ENCODE measurements around the gene PLEKHG5. TPM values are rescaled to one million over a fixed set of nuclear protein-coding genes. Genes with fewer than 3 reads are reported as not detected.

The PLEKHG5 gene
- polyA plus RNA-seq, 3 donors, result 0.03 TPM; not detected in 2

DNA sequence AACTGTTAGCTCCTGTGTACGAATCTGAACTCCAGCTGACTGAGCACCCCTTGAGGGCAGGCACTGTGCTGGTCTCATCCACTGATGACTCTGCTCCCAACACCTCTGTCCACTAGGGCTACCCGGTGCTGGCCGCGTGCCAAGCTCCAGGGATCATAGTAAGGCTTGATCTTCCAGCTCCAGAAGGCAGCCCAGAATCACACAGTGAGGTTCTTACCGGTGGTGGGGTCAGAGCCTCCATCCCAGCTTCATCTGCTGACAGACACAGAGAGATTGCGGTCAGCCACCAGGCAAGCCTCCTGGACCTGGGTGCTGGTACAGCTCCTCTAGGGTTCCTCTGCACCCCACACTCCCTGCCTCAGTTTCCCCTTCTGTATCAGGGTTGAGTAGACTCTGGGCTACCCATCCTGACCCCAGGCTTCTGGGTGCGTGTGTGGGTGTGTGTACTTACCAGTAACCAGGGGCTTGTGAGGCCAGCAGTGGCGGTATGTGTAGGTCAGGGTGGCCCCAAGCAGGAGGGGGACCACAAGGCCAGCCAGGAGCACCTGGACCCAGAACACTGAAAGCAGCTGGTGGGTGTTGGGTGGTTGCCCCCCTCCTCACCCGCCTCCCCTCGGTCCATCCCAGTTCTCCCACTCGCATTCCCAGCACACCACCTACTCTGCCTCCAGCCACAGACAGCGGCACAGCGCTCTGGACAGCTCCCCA lies 28.9 kb downstream of the PLEKHG5 start:
- Histone ChIP-seq H2AFZ (ENCODE audit: insufficient read depth, low read depth, low read length, poor library complexity, severe bottlenecking) (no peak overlapping the region), H3K4me1 (ENCODE audit: control insufficient read depth in 1 of 2, insufficient read depth in 2 of 2, low read length in 2 of 2) (no peaks in the 10 kb centered on the region), H3K9me3 (replicated peaks in 1 of 2; ENCODE audit: control insufficient read depth in 1 of 2, insufficient read depth in 1 of 2, low read length in 2 of 2) (no peaks in the 10 kb centered on the region), H3K4me3 (replicated peaks in 1 of 3; ENCODE audit: low read depth in 2 of 3, low read length in 3 of 3) (no peak overlapping the region), H3K27ac (ENCODE audit: low read depth in 1 of 2, low read length in 2 of 2) (no peak overlapping the region), H3K27me3 (ENCODE audit: control insufficient read depth in 2 of 2, insufficient read depth in 2 of 2, low read length in 2 of 2) (peaks cover 2 to 50% of the 10 kb centered on the region in 2 donors), H3K9ac (ENCODE audit: insufficient read depth, low read length, poor library complexity, severe bottlenecking) (no peak overlapping the region), H3K36me3 (replicated peaks in 1 of 2; ENCODE audit: control insufficient read depth in 1 of 2, insufficient read depth in 2 of 2, low read length in 2 of 2) (no peaks in the 10 kb centered on the region), H4K20me1 (ENCODE audit: insufficient read depth, low read length) (no peaks in the 10 kb centered on the region), H3K79me2 (ENCODE audit: insufficient read depth, low read length) (no peaks in the 10 kb centered on the region), H3K4me2 (replicated peaks; ENCODE audit: extremely low read depth, low read length, poor library complexity, severe bottlenecking) (no peak overlapping the region)
- H3K27me3 Mint-ChIP-seq (ENCODE audit: low read depth in 3 of 3), result peaks cover 43 to 72% (median 59%) of the 10 kb centered on the region in 3 donors
- 96% methylated on average over 5 of the region's 13 CpGs for WGBS (ENCODE audit: insufficient coverage)
- intact Hi-C loops (cut with micrococcal nuclease), result no loop called here
- no peak for DNase-seq
- peaks cover 0 to 6% (median 0%) of the 10 kb centered on the region in 7 donors for H3K9me3 Mint-ChIP-seq
- H3K36me3 Mint-ChIP-seq, result no peaks in the 10 kb centered on the region
- TF ChIP-seq, protein P1, sequence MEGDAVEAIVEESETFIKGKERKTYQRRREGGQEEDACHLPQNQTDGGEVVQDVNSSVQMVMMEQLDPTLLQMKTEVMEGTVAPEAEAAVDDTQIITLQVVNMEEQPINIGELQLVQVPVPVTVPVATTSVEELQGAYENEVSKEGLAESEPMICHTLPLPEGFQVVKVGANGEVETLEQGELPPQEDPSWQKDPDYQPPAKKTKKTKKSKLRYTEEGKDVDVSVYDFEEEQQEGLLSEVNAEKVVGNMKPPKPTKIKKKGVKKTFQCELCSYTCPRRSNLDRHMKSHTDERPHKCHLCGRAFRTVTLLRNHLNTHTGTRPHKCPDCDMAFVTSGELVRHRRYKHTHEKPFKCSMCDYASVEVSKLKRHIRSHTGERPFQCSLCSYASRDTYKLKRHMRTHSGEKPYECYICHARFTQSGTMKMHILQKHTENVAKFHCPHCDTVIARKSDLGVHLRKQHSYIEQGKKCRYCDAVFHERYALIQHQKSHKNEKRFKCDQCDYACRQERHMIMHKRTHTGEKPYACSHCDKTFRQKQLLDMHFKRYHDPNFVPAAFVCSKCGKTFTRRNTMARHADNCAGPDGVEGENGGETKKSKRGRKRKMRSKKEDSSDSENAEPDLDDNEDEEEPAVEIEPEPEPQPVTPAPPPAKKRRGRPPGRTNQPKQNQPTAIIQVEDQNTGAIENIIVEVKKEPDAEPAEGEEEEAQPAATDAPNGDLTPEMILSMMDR (IDR thresholded peaks at IDR 0.05), result no peak
- H3K4me1 Mint-ChIP-seq, result peaks cover 3% of the 10 kb centered on the region
- peak overlapping the region in 1 of 7 donors; percentile 17 for H3K27ac Mint-ChIP-seq
- H3K4me3 Mint-ChIP-seq, result no peak overlapping the region

- WGBS (ENCODE audit: insufficient coverage), result 93% methylated on average over 48 of the region's 48 CpGs
- no peaks in the 10 kb centered on the region for H3K4me1 ChIP-seq (ENCODE audit: control insufficient read depth in 1 of 2, insufficient read depth in 2 of 2, low read length in 2 of 2)
- peaks cover 2 to 54% of the 10 kb centered on the region in 2 donors for H3K27me3 ChIP-seq (ENCODE audit: control insufficient read depth in 2 of 2, insufficient read depth in 2 of 2, low read length in 2 of 2)
- no peak for DNase-seq
- peak overlapping the region in 1 of 2 donors; percentile 57 for H3K4me3 Mint-ChIP-seq
- H3K36me3 Mint-ChIP-seq, result no peaks in the 10 kb centered on the region
- TF ChIP-seq, protein P1 (IDR thresholded peaks at IDR 0.05), result no peak
- peaks cover 0 to 6% (median 0%) of the 10 kb centered on the region in 7 donors for H3K9me3 Mint-ChIP-seq
- H3K9ac ChIP-seq (ENCODE audit: insufficient read depth, low read length, poor library complexity, severe bottlenecking), result no peak overlapping the region
- H3K4me3 ChIP-seq (replicated peaks in 1 of 3; ENCODE audit: low read depth in 2 of 3, low read length in 3 of 3), result no peak overlapping the region
- H3K4me1 Mint-ChIP-seq, result peaks cover 3% of the 10 kb centered on the region
- H3K36me3 ChIP-seq (replicated peaks in 1 of 2; ENCODE audit: control insufficient read depth in 1 of 2, insufficient read depth in 2 of 2, low read length in 2 of 2), result no peaks in the 10 kb centered on the region
- H3K27ac ChIP-seq (ENCODE audit: low read depth in 1 of 2, low read length in 2 of 2), result no peak overlapping the region
- intact Hi-C loops (cut with micrococcal nuclease), result no loop called here
- H3K9me3 ChIP-seq (replicated peaks in 1 of 2; ENCODE audit: control insufficient read depth in 1 of 2, insufficient read depth in 1 of 2, low read length in 2 of 2), result no peaks in the 10 kb centered on the region
- peaks cover 45 to 72% (median 60%) of the 10 kb centered on the region in 3 donors for H3K27me3 Mint-ChIP-seq (ENCODE audit: low read depth in 3 of 3)
- no peak overlapping the region for H3K4me2 ChIP-seq (replicated peaks; ENCODE audit: extremely low read depth, low read length, poor library complexity, severe bottlenecking)
- H2AFZ ChIP-seq (ENCODE audit: insufficient read depth, low read depth, low read length, poor library complexity, severe bottlenecking), result no peak overlapping the region
- H4K20me1 ChIP-seq (ENCODE audit: insufficient read depth, low read length), result no peaks in the 10 kb centered on the region
- peak overlapping the region in 1 of 7 donors; percentile 17 for H3K27ac Mint-ChIP-seq
- H3K79me2 ChIP-seq (ENCODE audit: insufficient read depth, low read length), result no peaks in the 10 kb centered on the region
These were observed 29.7 kb downstream of the PLEKHG5 start for GRCh38 chr1:6461538-6462411.

All from CD14-positive monocyte (primary cell).